ENCODE data around the gene SLC46A3. TPM values are rescaled to one million over a fixed set of nuclear protein-coding genes. Genes with fewer than 3 reads are reported as not detected.

SLC46A3 gene
- total RNA-seq, 4 donors from 2014 or later = 6.5 to 12.0 (median 9.0) TPM

GRCh38 chr13:28730762-28731161 lies 12.0 kb upstream of the SLC46A3 start:
- H3K4me1 ChIP-seq = no peaks in the 10 kb centered on the region
- peaks cover 0 to 3% of the 10 kb centered on the region in 2 donors for H3K27me3 ChIP-seq
- TF ChIP-seq EP300 (IDR thresholded peaks at IDR 0.05) = no peak
- no peak for TF ChIP-seq POLR2A (IDR thresholded peaks at IDR 0.05)
- no peak for TF ChIP-seq CTCF (IDR thresholded peaks at IDR 0.05)
- no peaks in the 10 kb centered on the region for H3K9me3 ChIP-seq
- no peak overlapping the region for H3K4me3 ChIP-seq
- DNase-seq (ENCODE audit: low spot score in 2 of 2) = no peak
- H3K36me3 ChIP-seq = no peaks in the 10 kb centered on the region
- WGBS, 2 donors = 71 to 81% methylated on average over 3 of the region's 3 CpGs
- H3K27ac ChIP-seq = no peak overlapping the region

- no peaks in the 10 kb centered on the region for H3K4me1 ChIP-seq
- H3K9me3 ChIP-seq = no peaks in the 10 kb centered on the region
- WGBS, 2 donors = 54 to 56% methylated on average over 2 of the region's 2 CpGs
- H3K27ac ChIP-seq = no peak overlapping the region
- TF ChIP-seq CTCF (IDR thresholded peaks at IDR 0.05) (no peak), POLR2A (IDR thresholded peaks at IDR 0.05) (no peak), EP300 (IDR thresholded peaks at IDR 0.05) (no peak)
- DNase-seq (ENCODE audit: low spot score in 2 of 2) = no peak
- H3K4me3 ChIP-seq = no peak overlapping the region
- H3K27me3 ChIP-seq = peaks cover 0 to 3% of the 10 kb centered on the region in 2 donors
- no peaks in the 10 kb centered on the region for H3K36me3 ChIP-seq
These were observed 10.8 kb upstream of the SLC46A3 start for GRCh38 chr13:28729541-28729940.

GRCh38 chr13:28728642-28729041 lies 9.9 kb upstream of the SLC46A3 start:
- no peaks in the 10 kb centered on the region for H3K4me1 ChIP-seq
- DNase-seq (ENCODE audit: low spot score in 2 of 2) = no peak
- no peaks in the 10 kb centered on the region for H3K9me3 ChIP-seq
- peaks cover 0 to 3% of the 10 kb centered on the region in 2 donors for H3K27me3 ChIP-seq
- no peak overlapping the region for H3K27ac ChIP-seq
- WGBS, 2 donors = 83 to 87% methylated on average over 2 of the region's 2 CpGs
- no peak overlapping the region for H3K4me3 ChIP-seq
- TF ChIP-seq EP300 (IDR thresholded peaks at IDR 0.05) (no peak), CTCF (IDR thresholded peaks at IDR 0.05) (no peak), POLR2A (IDR thresholded peaks at IDR 0.05) (no peak)
- no peaks in the 10 kb centered on the region for H3K36me3 ChIP-seq

- 81 to 87% methylated on average over 3 of the region's 3 CpGs for WGBS, 2 donors
- TF ChIP-seq POLR2A (IDR thresholded peaks at IDR 0.05) (no peak), EP300 (IDR thresholded peaks at IDR 0.05) (no peak), CTCF (IDR thresholded peaks at IDR 0.05) (no peak)
- Histone ChIP-seq H3K9me3 (no peaks in the 10 kb centered on the region), H3K4me1 (no peaks in the 10 kb centered on the region), H3K27ac (no peak overlapping the region), H3K36me3 (no peaks in the 10 kb centered on the region), H3K4me3 (no peak overlapping the region), H3K27me3 (no peaks in the 10 kb centered on the region)
- no peak for DNase-seq (ENCODE audit: low spot score in 2 of 2)
These were observed 6.4 kb upstream of the SLC46A3 start for GRCh38 chr13:28725046-28725610.

- H3K27ac ChIP-seq = no peak overlapping the region
- H3K4me1 ChIP-seq = peaks cover 0 to 9% (median 2%) of the 10 kb centered on the region in 4 donors
- H3K4me3 ChIP-seq = no peak overlapping the region
- H3K27me3 ChIP-seq = no peaks in the 10 kb centered on the region
- no peak for DNase-seq (ENCODE audit: low spot score in 2 of 2)
- WGBS, 2 donors = 95 to 96% methylated on average over 22 of the region's 22 CpGs
- no peak for TF ChIP-seq CTCF (IDR thresholded peaks at IDR 0.05)
- TF ChIP-seq POLR2A (IDR thresholded peaks at IDR 0.05) = no peak
- no peak for TF ChIP-seq EP300 (IDR thresholded peaks at IDR 0.05)
- no peaks in the 10 kb centered on the region for H3K9me3 ChIP-seq
- H3K36me3 ChIP-seq = no peaks in the 10 kb centered on the region
These were observed 5.0 kb upstream of the SLC46A3 start for GRCh38 chr13:28723806-28724205.
